ENCODE results near the gene ATXN7L2. TPM values are rescaled to one million over a fixed set of nuclear protein-coding genes. Genes with fewer than 3 reads are reported as not detected.

The ATXN7L2 gene
- total and polyA plus RNA-seq, 10 of the 15 experiments (the other 5 are each of a cell fraction or from before 2014, with no cell fraction given) = 0.27 to 7.4 (median 4.9) TPM

GRCh38 chr1:109434484-109434883 lies 49.2 kb upstream of the ATXN7L2 start:
- DNase-seq (ENCODE audit: low read depth, low spot score) = no peak
- Histone ChIP-seq H4K20me1 (ENCODE audit: control insufficient read depth, insufficient read depth) (no peaks in the 10 kb centered on the region), H3K36me3 (ENCODE audit: control insufficient read depth in 2 of 2, insufficient read depth in 2 of 2, low read length in 1 of 2) (no peaks in the 10 kb centered on the region), H3K79me2 (ENCODE audit: control insufficient read depth, insufficient read depth, low read length) (no peaks in the 10 kb centered on the region), H3K9ac (ENCODE audit: control insufficient read depth, insufficient read depth, low read length) (no peak overlapping the region), H2AFZ (ENCODE audit: control insufficient read depth, low read depth, low read length) (no peak overlapping the region), H3K27ac (ENCODE audit: control insufficient read depth, insufficient read depth) (no peak overlapping the region), H3K4me2 (ENCODE audit: control insufficient read depth, insufficient read depth) (no peak overlapping the region), H3K4me1 (ENCODE audit: control insufficient read depth, insufficient read depth, low read length) (no peaks in the 10 kb centered on the region), H3K27me3 (replicated peaks in 1 of 2; ENCODE audit: control insufficient read depth in 2 of 2, insufficient read depth in 2 of 2, low read length in 1 of 2) (no peaks in the 10 kb centered on the region), H3K4me3 (no peak overlapping the region), H3K9me3 (replicated peaks; ENCODE audit: control insufficient read depth, insufficient read depth, low read length) (peaks cover 2% of the 10 kb centered on the region; the same call in 2 of the 3 replicates)
- no TSS peak for BruUV-seq (replicated peaks)
- 0% methylated on average over 1 of the region's 1 CpG for WGBS (ENCODE audit: insufficient coverage, insufficient replicate concordance, low lambda C conversion rate, missing lambda C conversion rate)
- ChIA-PET SMC1A (ENCODE audit: uncharacterized antibody, unreplicated experiment) (no interaction called here), RAD21 (ENCODE audit: unreplicated experiment) (no interaction called here), CTCF (no interaction called here), POLR2A (no interaction called here)
- no peak for FAIRE-seq
- intact Hi-C loops (cut with micrococcal nuclease; ENCODE audit: unreplicated experiment) = no loop called here
- TF ChIP-seq RB1 (IDR thresholded peaks at IDR 0.05; ENCODE audit: borderline replicate concordance) (no peak), HDAC6 (IDR thresholded peaks at IDR 0.05; ENCODE audit: unreplicated experiment) (no peak), RAD21 (IDR thresholded peaks at IDR 0.05; ENCODE audit: insufficient read depth, low read depth, low read length) (no peak)
- TF ChIP-seq, protein P1, sequence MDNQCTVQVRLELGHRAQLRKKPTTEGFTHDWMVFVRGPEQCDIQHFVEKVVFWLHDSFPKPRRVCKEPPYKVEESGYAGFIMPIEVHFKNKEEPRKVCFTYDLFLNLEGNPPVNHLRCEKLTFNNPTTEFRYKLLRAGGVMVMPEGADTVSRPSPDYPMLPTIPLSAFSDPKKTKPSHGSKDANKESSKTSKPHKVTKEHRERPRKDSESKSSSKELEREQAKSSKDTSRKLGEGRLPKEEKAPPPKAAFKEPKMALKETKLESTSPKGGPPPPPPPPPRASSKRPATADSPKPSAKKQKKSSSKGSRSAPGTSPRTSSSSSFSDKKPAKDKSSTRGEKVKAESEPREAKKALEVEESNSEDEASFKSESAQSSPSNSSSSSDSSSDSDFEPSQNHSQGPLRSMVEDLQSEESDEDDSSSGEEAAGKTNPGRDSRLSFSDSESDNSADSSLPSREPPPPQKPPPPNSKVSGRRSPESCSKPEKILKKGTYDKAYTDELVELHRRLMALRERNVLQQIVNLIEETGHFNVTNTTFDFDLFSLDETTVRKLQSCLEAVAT (IDR thresholded peaks at IDR 0.05) = no peak
- ATAC-seq = no peak
- in situ Hi-C loops (cut with MboI) = no loop called here

DNA sequence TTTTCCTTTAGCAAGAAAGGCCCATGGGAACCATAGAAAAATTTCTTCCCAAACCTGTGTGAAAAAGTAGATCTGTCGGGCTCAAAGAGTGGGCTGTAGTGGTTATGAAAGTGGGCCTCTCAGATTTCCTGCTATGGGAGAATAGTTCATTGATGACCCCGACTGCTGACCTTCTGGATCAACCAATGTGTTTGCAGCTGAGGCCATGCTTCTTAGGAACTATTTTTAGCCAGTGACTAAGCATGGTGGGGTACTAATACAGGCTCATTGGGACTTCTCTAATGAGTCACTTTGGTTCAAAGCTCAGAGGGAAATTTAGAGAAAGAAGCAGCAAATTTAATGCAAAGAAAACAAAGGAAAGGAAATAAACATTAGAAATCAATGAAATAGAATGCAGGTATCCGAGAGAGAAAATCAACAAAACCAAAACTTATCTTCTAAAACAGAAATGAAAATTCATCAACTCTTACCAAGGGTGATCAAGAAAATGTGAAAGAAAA lies 44.9 kb upstream of the ATXN7L2 start:
- H3K4me2 ChIP-seq (ENCODE audit: control insufficient read depth, insufficient read depth) = no peak overlapping the region
- intact Hi-C loops (cut with micrococcal nuclease; ENCODE audit: unreplicated experiment) = no loop called here
- WGBS (ENCODE audit: insufficient coverage, insufficient replicate concordance, low lambda C conversion rate, missing lambda C conversion rate) = 18% methylated on average over 3 of the region's 3 CpGs
- no peak overlapping the region for H3K9ac ChIP-seq (ENCODE audit: control insufficient read depth, insufficient read depth, low read length)
- ChIA-PET CTCF (interaction anchor here (0.8 to 1.5 kb wide), 2 partner anchors 94 to 107 kb away, joined by 3 to 4 read pairs; no protein-coding TSS in a partner anchor), POLR2A (no interaction called here), RAD21 (ENCODE audit: unreplicated experiment) (no interaction called here), SMC1A (ENCODE audit: uncharacterized antibody, unreplicated experiment) (interaction anchor here (1.3 to 1.7 kb wide), 2 partner anchors 10 to 12 kb away, joined by 3 to 4 read pairs; no protein-coding TSS in a partner anchor)
- ATAC-seq (peak; percentile 90), FAIRE-seq (no peak), DNase-seq (ENCODE audit: low read depth, low spot score) (no peak)
- no peaks in the 10 kb centered on the region for H3K27me3 ChIP-seq (replicated peaks in 1 of 2; ENCODE audit: control insufficient read depth in 2 of 2, insufficient read depth in 2 of 2, low read length in 1 of 2)
- H3K9me3 ChIP-seq (replicated peaks; ENCODE audit: control insufficient read depth, insufficient read depth, low read length) = peaks cover 2% of the 10 kb centered on the region; the same call in 2 of the 3 replicates
- no peaks in the 10 kb centered on the region for H3K79me2 ChIP-seq (ENCODE audit: control insufficient read depth, insufficient read depth, low read length)
- H3K27ac ChIP-seq (ENCODE audit: control insufficient read depth, insufficient read depth) = no peak overlapping the region
- H3K4me1 ChIP-seq (ENCODE audit: control insufficient read depth, insufficient read depth, low read length) = no peaks in the 10 kb centered on the region
- no peaks in the 10 kb centered on the region for H4K20me1 ChIP-seq (ENCODE audit: control insufficient read depth, insufficient read depth)
- no peak overlapping the region for H3K4me3 ChIP-seq
- no TSS peak for BruUV-seq (replicated peaks)
- H3K36me3 ChIP-seq (ENCODE audit: control insufficient read depth in 2 of 2, insufficient read depth in 2 of 2, low read length in 1 of 2) = no peaks in the 10 kb centered on the region
- H2AFZ ChIP-seq (ENCODE audit: control insufficient read depth, low read depth, low read length) = no peak overlapping the region
- in situ Hi-C loops (cut with MboI) = no loop called here
- TF ChIP-seq TAF1 (IDR thresholded peaks at IDR 0.05; ENCODE audit: borderline replicate concordance, low read depth, low read length) (no peak), SMAD5 (IDR thresholded peaks at IDR 0.05; ENCODE audit: low read depth) (no peak), ZNF622 (IDR thresholded peaks at IDR 0.05) (no peak), FOXK2 (IDR thresholded peaks at IDR 0.05) (no peak), BCL11A (IDR thresholded peaks at IDR 0.05; ENCODE audit: low read depth, low read length) (peak; percentile 14; the same call in 1 of the 2 replicates), SP1 (IDR thresholded peaks at IDR 0.05; ENCODE audit: low read depth, low read length) (no peak), CHD1 (IDR thresholded peaks at IDR 0.05; ENCODE audit: low read depth, low read length) (no peak), USF1 (IDR thresholded peaks at IDR 0.05; ENCODE audit: borderline replicate concordance, extremely low read length, insufficient read depth, low read depth, low read length) (no peak), IKZF2 (IDR thresholded peaks at IDR 0.05) (no peak)
- TF ChIP-seq, protein P2, sequence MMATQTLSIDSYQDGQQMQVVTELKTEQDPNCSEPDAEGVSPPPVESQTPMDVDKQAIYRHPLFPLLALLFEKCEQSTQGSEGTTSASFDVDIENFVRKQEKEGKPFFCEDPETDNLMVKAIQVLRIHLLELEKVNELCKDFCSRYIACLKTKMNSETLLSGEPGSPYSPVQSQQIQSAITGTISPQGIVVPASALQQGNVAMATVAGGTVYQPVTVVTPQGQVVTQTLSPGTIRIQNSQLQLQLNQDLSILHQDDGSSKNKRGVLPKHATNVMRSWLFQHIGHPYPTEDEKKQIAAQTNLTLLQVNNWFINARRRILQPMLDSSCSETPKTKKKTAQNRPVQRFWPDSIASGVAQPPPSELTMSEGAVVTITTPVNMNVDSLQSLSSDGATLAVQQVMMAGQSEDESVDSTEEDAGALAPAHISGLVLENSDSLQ (IDR thresholded peaks at IDR 0.05) = no peak

All from GM12878 (cell line).